SK-N-MC (cell line): ENCODE measurements around the gene PARM1.

ENCODE experiments used
- DNase-seq: peaks from one replicate; pipeline ENCODE4 v3.0.0-alpha.2; 2011; ENCODE audit warnings: low read depth, low spot score
- H3K27ac ChIP-seq: fragments of 200-600 bp; sonication (generic); 2 replicates; pipeline ENCODE4 v1.5.1; 2016; ENCODE audit warnings: mixed run types
- H3K36me3 ChIP-seq: fragments of 200-600 bp; sonication (generic); 2 replicates; pipeline ENCODE4 v1.6.1; 2017; ENCODE audit warnings: antibody characterized with exemption, low read length, mixed read lengths; ENCODE audit not compliant: insufficient read depth
- H3K4me3 ChIP-seq: fragments of 200-600 bp; sonication (generic); 2 replicates; pipeline ENCODE4 v1.5.1; 2016
- H3K9ac ChIP-seq: fragments of 200-600 bp; sonication (generic); 2 replicates; pipeline ENCODE4 v1.8.0; 2017; ENCODE audit warnings: mixed run types, mixed read lengths; ENCODE audit not compliant: insufficient read length
- H3K9me3 ChIP-seq: fragments of 200-600 bp; sonication (generic); 2 replicates; pipeline ENCODE4 v1.6.1; 2017; ENCODE audit warnings: low read depth, mild to moderate bottlenecking, antibody characterized with exemption, low read length, moderate library complexity, mixed read lengths
- EZH2 ChIP-seq: fragments of 200-600 bp; sonication (generic); IDR thresholded peaks from one replicate; pipeline ENCODE4 v1.6.1; 2017; ENCODE audit warnings: antibody characterized with exemption
- FOXP2 ChIP-seq: optimal IDR thresholded peaks from 2 replicates; pipeline ENCODE3; 2011; ENCODE audit warnings: mild to moderate bottlenecking, moderate library complexity; ENCODE audit not compliant: insufficient read depth; ENCODE audit errors: extremely low read length, control extremely low read depth
- POLR2AphosphoS5 ChIP-seq: IDR thresholded peaks from 2 replicates; pipeline ENCODE4 v1.6.1; 2012; ENCODE audit warnings: mild to moderate bottlenecking, low read depth, low read length, borderline replicate concordance

Gene PARM1

DNA sequence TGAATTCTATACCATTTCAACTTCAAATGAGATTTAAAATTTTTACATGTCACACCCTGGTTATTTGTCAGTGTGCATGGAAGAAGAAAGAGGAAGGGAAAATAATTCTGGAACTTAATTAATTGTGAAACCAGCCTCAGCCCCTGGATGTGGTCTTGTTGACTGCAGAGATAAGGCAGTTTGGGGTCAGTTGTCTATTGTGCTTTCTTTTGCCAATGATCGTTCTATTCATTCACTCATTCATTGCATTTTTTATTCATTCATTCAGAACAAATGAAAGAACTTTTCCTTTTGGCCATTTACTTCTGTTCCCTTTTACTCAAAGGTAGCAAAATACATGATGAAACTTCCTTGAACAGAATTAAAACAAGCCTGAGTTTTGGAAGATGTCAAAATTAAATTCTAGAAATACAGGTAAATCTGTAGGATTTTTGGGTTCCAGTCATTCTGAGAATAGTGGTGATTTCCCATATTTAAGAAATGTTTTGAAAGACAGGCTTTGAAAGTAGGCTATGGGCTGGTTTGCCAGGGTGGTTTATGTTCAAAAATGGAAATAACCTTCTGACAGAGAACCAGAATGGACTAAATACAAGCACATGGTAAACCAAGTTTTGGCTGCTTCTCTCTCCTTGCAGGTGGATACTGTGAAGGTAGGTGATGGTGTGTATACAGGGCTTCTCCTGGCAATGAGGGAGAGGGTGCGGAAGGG is 35.7 kb downstream of the PARM1 start:
- Histone ChIP-seq H3K9me3 (no peaks in the 10 kb centered on the region), H3K4me3 (no peak overlapping the region), H3K27ac (no peak overlapping the region), H3K9ac (no peak overlapping the region), H3K36me3 (no peaks in the 10 kb centered on the region)
- TF ChIP-seq POLR2AphosphoS5 (no peak), EZH2 (no peak), FOXP2 (no peak)
- no peak for DNase-seq

DNA sequence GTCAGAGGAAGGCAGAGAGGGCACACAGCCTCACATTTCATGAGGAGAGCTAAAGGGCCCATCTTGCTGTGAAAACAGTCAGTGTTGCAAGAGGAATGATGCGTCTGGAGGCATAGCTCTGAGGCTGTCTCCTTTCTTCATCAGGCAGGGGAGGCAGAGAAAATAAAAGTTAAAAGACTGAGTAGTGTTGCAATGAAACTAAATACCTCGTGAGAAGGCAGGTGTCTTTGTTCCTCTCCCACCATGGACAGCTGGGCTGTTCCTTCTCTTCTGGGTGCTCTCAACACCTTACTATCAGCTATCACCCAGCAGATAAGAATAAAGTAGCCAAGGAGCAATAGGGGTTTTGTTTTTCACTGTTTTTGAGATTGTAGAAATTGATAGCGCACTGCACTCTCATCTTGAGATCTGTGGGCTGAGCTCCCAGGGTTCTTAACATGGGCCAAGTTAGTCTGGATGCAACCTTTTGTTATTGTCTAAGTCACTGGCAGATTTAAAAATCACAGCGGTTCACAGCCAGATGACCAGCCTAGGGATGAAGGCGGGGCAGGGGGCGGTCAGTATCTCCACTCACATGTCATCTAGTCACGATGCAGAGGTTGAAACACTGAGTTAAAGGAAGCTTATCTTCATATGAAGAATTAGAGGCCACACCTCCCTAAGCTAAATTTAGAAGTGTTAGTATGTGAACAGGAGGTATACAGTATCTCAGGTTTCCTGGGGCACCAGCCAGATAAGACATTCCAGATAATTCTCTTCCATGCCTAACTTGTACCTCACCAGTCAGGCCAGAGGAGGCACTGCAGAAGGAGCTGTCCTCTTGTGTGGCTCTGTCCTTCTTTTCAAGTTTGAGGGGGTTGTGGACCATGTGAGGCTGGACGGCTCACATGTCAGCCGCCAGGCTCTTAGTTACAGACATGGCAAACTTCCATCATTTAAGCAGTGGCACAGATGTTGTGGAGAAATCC is 36.9 kb downstream of the PARM1 start:
- no peak overlapping the region for H3K4me3 ChIP-seq
- no peak overlapping the region for H3K9ac ChIP-seq
- H3K9me3 ChIP-seq: no peaks in the 10 kb centered on the region
- H3K27ac ChIP-seq: no peak overlapping the region
- TF ChIP-seq EZH2: no peak
- TF ChIP-seq FOXP2: no peak
- TF ChIP-seq POLR2AphosphoS5: no peak
- no peak for DNase-seq
- no peaks in the 10 kb centered on the region for H3K36me3 ChIP-seq

DNA sequence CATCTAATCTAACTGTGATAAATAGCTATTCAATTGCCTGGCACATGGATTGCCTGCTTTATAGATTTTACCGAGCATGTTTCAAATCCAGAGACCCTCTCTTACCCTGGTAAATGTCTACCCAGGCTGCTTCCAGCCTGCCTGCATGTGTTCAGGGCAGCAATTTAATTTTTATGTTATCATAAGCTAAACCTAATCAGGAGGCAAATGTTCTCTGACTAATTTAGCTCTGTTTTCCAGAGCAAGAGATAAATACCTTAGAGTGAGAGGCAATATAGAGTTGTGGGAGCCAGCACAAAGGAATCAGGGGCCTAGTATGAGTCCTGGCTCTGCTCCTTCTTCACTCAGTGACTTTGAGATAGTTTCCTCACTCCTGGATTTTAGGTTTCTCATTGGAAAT is 37.7 kb downstream of the PARM1 start:
- no peak for DNase-seq
- Histone ChIP-seq H3K36me3 (no peaks in the 10 kb centered on the region), H3K9ac (no peak overlapping the region), H3K9me3 (no peaks in the 10 kb centered on the region), H3K27ac (no peak overlapping the region), H3K4me3 (no peak overlapping the region)
- no peak for TF ChIP-seq EZH2
- TF ChIP-seq FOXP2: no peak
- TF ChIP-seq POLR2AphosphoS5: no peak

DNA sequence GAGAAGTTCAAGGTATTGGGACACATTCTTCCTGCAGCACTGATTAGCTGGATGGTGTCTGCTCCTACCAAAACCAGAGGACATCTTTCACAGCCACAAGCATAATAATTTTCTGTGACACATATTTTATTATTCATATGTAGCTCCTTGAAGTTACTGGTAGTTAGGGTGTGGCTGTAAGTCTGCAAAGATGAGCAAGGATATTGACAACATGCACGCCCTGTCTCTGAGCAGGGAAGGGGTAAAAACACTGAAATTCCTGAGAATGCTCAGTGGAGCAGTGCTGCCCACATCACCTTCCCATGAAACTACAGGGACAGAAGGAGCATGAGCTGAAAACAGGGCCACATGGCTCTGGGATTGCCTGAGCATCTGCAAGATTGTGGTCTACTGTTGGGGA is 38.9 kb downstream of the PARM1 start:
- no peak for DNase-seq
- Histone ChIP-seq H3K9ac (no peak overlapping the region), H3K36me3 (no peaks in the 10 kb centered on the region), H3K9me3 (no peaks in the 10 kb centered on the region), H3K4me3 (no peak overlapping the region), H3K27ac (no peak overlapping the region)
- TF ChIP-seq FOXP2 (no peak), EZH2 (no peak), POLR2AphosphoS5 (no peak)

DNA sequence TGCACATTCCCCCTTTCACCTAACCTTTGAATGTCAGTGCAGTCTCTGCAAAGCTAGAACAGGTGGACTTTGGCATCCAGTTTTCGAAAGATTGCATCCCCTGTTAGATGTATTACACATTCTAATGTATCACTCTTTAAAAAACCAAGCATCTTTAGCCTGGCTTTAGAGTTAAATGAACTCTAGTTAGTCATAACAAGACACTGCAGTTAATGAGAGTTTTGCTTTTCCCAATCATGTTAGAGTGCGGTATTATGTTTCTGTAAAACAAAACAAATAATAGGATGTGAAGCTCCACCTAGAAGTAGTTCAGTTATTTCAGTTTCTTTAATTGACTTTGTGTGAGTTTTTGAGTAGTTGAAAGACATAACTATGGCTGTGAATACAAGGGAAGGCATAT is 42.2 kb downstream of the PARM1 start:
- Histone ChIP-seq H3K36me3 (no peaks in the 10 kb centered on the region), H3K9me3 (no peaks in the 10 kb centered on the region), H3K9ac (no peak overlapping the region), H3K4me3 (no peak overlapping the region), H3K27ac (no peak overlapping the region)
- no peak for DNase-seq
- TF ChIP-seq POLR2AphosphoS5 (no peak), EZH2 (no peak), FOXP2 (no peak)

DNA sequence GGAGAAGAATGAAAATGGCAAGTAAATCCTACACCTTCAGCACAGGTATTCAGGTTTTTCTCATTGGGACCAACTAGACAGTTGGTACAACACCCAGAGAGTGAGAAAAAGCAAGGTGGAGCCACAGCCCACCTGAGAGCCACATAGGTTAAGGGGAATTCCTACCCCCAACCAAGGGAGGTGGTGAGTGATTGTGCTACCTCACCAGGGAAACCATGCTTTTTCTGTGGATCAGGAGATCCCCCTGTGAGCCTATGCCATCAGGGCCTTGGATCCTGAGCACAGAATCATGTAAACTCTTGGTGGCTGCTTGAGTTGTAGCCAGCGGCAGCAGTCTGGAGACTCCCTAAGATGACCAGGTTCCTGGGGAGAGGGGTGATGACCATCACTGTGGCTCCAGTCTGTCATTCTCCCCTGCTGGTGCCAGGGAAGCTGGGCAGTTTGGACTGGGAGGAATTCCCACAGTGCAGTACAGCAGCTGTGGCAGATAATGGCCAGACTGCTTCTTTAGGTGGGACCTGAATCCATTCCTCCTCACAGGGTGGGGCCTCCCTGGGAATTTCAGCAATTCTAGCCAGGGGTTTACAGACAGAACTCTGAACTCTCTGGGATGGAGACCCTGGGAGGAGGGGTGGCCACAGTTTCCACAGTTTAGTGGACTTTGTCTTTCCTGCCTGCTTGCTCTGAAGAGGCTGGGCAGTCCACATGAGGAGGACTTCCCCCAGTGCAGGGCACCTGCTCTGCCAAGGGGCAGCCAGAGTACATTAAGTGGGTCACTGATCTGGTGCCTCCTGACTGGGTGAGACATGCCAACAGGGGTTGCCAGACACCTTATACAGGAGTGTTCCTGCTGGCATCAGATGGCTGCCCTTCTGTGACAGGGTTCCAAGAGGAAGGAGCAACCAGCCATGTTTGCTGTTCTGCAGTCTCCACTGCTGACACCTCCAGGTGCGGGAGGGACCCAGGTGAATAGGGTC is 43.2 kb downstream of the PARM1 start:
- Histone ChIP-seq H3K9ac (no peak overlapping the region), H3K9me3 (no peaks in the 10 kb centered on the region), H3K36me3 (no peaks in the 10 kb centered on the region), H3K4me3 (no peak overlapping the region), H3K27ac (no peak overlapping the region)
- TF ChIP-seq FOXP2 (no peak), EZH2 (no peak), POLR2AphosphoS5 (no peak)
- no peak for DNase-seq

DNA sequence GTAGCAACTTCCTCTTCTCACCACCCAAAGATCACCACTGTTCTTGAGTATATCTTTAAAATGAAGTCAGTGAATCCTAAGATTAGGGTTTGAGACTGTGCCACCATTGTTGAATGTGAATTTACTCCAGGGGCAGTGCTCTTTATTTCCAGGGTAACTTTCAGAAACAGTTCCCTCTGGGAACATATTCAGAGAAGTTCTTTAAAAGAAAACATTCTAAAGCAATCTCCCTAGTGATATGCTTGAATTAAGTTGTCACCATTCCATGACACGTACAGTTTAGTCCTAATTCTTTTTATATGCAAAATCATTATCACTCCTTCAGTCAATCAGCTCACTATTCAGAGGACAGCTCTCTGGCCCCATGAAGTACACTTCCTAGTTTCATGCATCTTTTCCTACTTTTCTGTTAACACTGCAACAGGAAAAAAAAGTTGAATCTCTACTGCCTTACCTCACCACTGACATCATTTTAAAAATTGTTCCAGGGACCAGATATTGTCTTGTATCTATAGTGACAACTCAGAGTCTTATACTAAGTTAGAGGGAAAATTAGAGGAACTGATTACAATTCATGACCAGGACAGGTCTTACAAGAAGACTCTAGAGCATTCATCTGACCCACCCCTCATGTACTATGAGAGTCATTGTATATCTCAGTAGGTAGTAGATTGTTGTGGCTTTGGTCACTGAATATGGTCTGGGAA is 49.8 kb downstream of the PARM1 start:
- Histone ChIP-seq H3K9ac (no peak overlapping the region), H3K27ac (no peak overlapping the region), H3K9me3 (no peaks in the 10 kb centered on the region), H3K4me3 (no peak overlapping the region), H3K36me3 (no peaks in the 10 kb centered on the region)
- TF ChIP-seq FOXP2: no peak
- TF ChIP-seq EZH2: no peak
- DNase-seq: no peak

DNA sequence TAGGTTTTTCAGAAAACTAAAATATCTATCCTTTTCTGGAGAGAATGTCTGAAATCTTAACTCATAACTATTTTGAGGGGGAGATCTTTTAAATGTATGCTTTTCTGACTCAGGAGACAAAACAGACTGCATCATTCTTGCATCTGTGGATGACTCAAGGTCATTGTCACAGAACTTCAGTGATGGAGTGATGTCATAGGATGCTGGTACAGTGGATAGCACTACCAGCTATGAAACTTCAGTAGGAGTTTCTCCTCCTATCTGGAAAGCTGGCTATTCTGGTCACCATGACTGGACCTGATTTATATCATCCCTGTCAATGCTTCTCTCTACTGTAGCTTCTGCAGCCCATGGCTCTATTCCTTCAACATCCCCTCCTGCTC is 50.3 kb downstream of the PARM1 start:
- no peaks in the 10 kb centered on the region for H3K9me3 ChIP-seq
- H3K4me3 ChIP-seq: no peak overlapping the region
- no peak for TF ChIP-seq FOXP2
- TF ChIP-seq EZH2: no peak
- TF ChIP-seq POLR2AphosphoS5: no peak
- H3K36me3 ChIP-seq: no peaks in the 10 kb centered on the region
- H3K9ac ChIP-seq: no peak overlapping the region
- DNase-seq: no peak
- H3K27ac ChIP-seq: no peak overlapping the region
